HepG2 (cell line): ENCODE measurements around the gene GPR4. TPM values are rescaled to one million over a fixed set of nuclear protein-coding genes. Genes with fewer than 3 reads are reported as not detected.

Experiments
- AHR ChIP-seq: IDR thresholded peaks from 2 replicates; pipeline ENCODE4 v1.6.1; 2018; ENCODE audit warnings: missing genetic modification reagents, missing compliant biosample characterization
- CREM ChIP-seq, 2 experiments: sonication (generic) in 1 of 2; formaldehyde crosslinking in 1 of 2; IDR thresholded peaks; 2 replicates each; pipeline versions ENCODE4 v1.4.0 to v1.6.1; 2016 to 2020; ENCODE audit warnings: antibody characterized with exemption in 1 of 2, mild to moderate bottlenecking in 1 of 2, missing genetic modification reagents in 1 of 2
- GRHL1 ChIP-seq: sonication (generic); formaldehyde crosslinking; conservative IDR thresholded peaks from 2 replicates; pipeline ENCODE4 v1.8.0; 2022; ENCODE audit warnings: missing genetic modification reagents
- MIXL1 ChIP-seq: IDR thresholded peaks from 2 replicates; pipeline ENCODE4 v1.6.1; 2016
- POGK ChIP-seq: sonication (generic); formaldehyde crosslinking; conservative IDR thresholded peaks from 2 replicates; pipeline ENCODE4 v1.8.0; 2022; ENCODE audit warnings: mild to moderate bottlenecking, moderate library complexity, missing genetic modification reagents
- REXO4 ChIP-seq: sonication (generic); formaldehyde crosslinking; IDR thresholded peaks from 2 replicates; pipeline ENCODE4 v1.8.0; 2022; ENCODE audit warnings: missing genetic modification reagents, mild to moderate bottlenecking, borderline replicate concordance
- SIX4 ChIP-seq: sonication (generic); formaldehyde crosslinking; IDR thresholded peaks from 2 replicates; pipeline ENCODE4 v1.4.0; 2020; ENCODE audit warnings: missing genetic modification reagents
- THYN1 ChIP-seq: sonication (generic); formaldehyde crosslinking; IDR thresholded peaks from 2 replicates; pipeline ENCODE4 v1.8.1; 2023; ENCODE audit warnings: low read depth, mild to moderate bottlenecking, moderate library complexity, missing genetic modification reagents, borderline replicate concordance
- ZBTB38 ChIP-seq: sonication (generic); formaldehyde crosslinking; IDR thresholded peaks from 2 replicates; pipeline ENCODE4 v1.5.1; 2020; ENCODE audit warnings: mild to moderate bottlenecking, missing genetic modification reagents
- ZMYM3 ChIP-seq: sonication (generic); formaldehyde crosslinking; IDR thresholded peaks from 2 replicates; pipeline ENCODE4 v1.5.1; 2020; ENCODE audit warnings: mild to moderate bottlenecking, missing genetic modification reagents
- ZNF136 ChIP-seq: sonication (generic); formaldehyde crosslinking; IDR thresholded peaks from 2 replicates; pipeline ENCODE4 v1.8.1; 2022; ENCODE audit warnings: low read depth, mild to moderate bottlenecking, moderate library complexity, missing genetic modification reagents
- ZNF280B ChIP-seq: sonication (generic); formaldehyde crosslinking; IDR thresholded peaks from 2 replicates; pipeline ENCODE4 v1.5.0; 2020; ENCODE audit warnings: missing genetic modification reagents, mild to moderate bottlenecking, borderline replicate concordance
- ZNF574 ChIP-seq: sonication (generic); formaldehyde crosslinking; IDR thresholded peaks from 2 replicates; pipeline ENCODE4 v1.4.0; 2020; ENCODE audit warnings: missing genetic modification reagents
- ZNF720 ChIP-seq: sonication (generic); formaldehyde crosslinking; IDR thresholded peaks from 2 replicates; pipeline ENCODE4 v1.4.0; 2020; ENCODE audit warnings: missing genetic modification reagents
- ZSCAN25 ChIP-seq: sonication (generic); formaldehyde crosslinking; IDR thresholded peaks from 2 replicates; pipeline ENCODE4 v1.8.0; 2022; ENCODE audit warnings: mild to moderate bottlenecking, missing genetic modification reagents
- polyA plus RNA-seq, 8 experiments: library from polyadenylated mRNA; depleted of rRNA in 3 of 8; stranded (reverse) in 7 of 8; unstranded in 1 of 8; fragments of >200 nt; fragmentation: Illumina TruSeq in 4 of 8; extraction: Trizol in 4 of 8; gene quantifications; 2 replicates each; pipeline versions ENCODE4 v1.2.1 to v1.2.3, GENCODE V29; 2011 to 2016; ENCODE audit warnings: low read depth in 4 of 8, missing spikeins in 1 of 8, mixed read lengths in 1 of 8; ENCODE audit not compliant: insufficient read depth in 1 of 8
- total RNA-seq, 5 experiments: library from RNA; depleted of rRNA; stranded (reverse); fragments of >200 nt; fragmentation: Illumina TruSeq; extraction: Trizol; gene quantifications; 2 replicates each; pipeline ENCODE4 v1.2.3, GENCODE V29; 2016; ENCODE audit warnings: low read depth in 1 of 5

The GPR4 gene
- total and polyA plus RNA-seq, 2 of the 13 experiments (the other 11 are each of a cell fraction or from before 2014, with no cell fraction given), result 0.15 TPM; not detected in 1

DNA sequence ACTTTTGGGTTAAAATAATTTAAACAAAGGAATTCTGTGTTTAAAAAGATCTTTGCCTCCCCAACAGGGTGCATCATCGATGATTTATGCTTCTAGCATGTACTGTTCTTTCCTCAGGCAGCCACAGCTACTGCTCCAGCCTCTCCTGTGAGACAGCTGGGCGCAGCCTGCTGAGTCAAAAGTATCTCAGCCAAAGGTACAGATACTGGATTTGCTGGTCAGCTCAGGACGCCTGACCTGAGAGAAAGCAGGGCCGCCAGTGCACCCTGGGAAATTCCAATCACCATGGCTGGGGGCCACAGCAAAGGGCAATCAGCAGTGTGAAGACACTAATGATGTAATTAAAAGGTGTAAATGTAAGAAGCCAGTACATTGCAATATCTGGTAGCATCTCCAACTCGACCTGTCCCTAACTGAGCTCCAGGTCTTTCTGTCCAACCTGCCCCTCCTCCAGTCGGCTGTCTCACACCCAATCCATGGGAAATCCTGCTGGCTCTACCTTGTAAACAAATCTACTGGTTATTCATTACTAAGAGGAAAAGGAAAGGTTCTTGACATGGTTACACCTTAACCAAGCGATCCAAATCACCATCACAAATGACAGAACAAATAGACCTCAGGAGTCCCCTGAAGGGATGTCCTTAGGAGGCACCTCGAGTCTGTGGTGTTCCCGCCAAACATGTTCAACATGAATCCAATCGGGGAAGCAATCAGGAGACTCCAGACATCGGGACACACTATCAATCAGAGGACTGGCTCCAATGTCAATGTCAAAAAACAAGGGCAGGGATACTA is 24.7 kb downstream of the GPR4 start (continued):
- TF ChIP-seq ZNF280B (CRISPR knock-in tag) (no peak), MIXL1 (CRISPR knock-in tag) (no peak), CREM (IDR thresholded peaks at IDR 0.05) (no peak; the same call in 1 of the 2 replicates), CREM (CRISPR knock-in tag; IDR thresholded peaks at IDR 0.05) (no peak), ZMYM3 (CRISPR knock-in tag) (0 out of 2 replicates have a peak, but pooled peaks have one; percentile 23), GRHL1 (CRISPR knock-in tag) (no peak), AHR (CRISPR knock-in tag) (peak; percentile 31; the same call in 1 of the 2 replicates), POGK (CRISPR knock-in tag) (no peak), ZBTB38 (CRISPR knock-in tag) (no peak), ZNF136 (CRISPR knock-in tag) (no peak), ZNF574 (CRISPR knock-in tag) (no peak), REXO4 (no peak), SIX4 (no peak), ZNF720 (CRISPR knock-in tag) (no peak), ZSCAN25 (CRISPR knock-in tag) (no peak), THYN1 (no peak)
